Stomach smooth muscle (tissue), 2 donors: ENCODE measurements around the gene C10orf90.

Experiments
- H3K27ac ChIP-seq: one replicate; pipeline ENCODE4 v1.7.0; 2013; ENCODE audit warnings: mild to moderate bottlenecking, low read length, inconsistent platforms
- H3K27me3 ChIP-seq, 2 donors: one replicate each; pipeline ENCODE4 v1.7.0; 2013; ENCODE audit warnings: low read length in 2 of 2; ENCODE audit not compliant: insufficient read depth in 2 of 2, control insufficient read depth in 1 of 2
- H3K36me3 ChIP-seq, 2 donors: one replicate each; pipeline ENCODE4 v1.7.0; 2013; ENCODE audit warnings: low read length in 2 of 2; ENCODE audit not compliant: control insufficient read depth in 2 of 2, insufficient read depth in 2 of 2
- H3K4me1 ChIP-seq: one replicate; pipeline ENCODE4 v1.7.0; 2013; ENCODE audit warnings: low read length; ENCODE audit not compliant: control insufficient read depth, insufficient read depth
- H3K4me3 ChIP-seq, 2 donors: one replicate each; pipeline ENCODE4 v1.7.0; 2013; ENCODE audit warnings: low read length in 2 of 2
- H3K9ac ChIP-seq, 2 donors: one replicate each; pipeline ENCODE4 v1.7.0; 2013; ENCODE audit warnings: low read length in 2 of 2, mild to moderate bottlenecking in 1 of 2
- H3K9me3 ChIP-seq, 2 donors: one replicate each; pipeline ENCODE4 v1.7.0; 2013; ENCODE audit warnings: low read length in 2 of 2; ENCODE audit not compliant: control insufficient read depth in 2 of 2
- donor health status: healthy.
- donor health status: Pancreatic carcinoma.

Gene C10orf90

DNA sequence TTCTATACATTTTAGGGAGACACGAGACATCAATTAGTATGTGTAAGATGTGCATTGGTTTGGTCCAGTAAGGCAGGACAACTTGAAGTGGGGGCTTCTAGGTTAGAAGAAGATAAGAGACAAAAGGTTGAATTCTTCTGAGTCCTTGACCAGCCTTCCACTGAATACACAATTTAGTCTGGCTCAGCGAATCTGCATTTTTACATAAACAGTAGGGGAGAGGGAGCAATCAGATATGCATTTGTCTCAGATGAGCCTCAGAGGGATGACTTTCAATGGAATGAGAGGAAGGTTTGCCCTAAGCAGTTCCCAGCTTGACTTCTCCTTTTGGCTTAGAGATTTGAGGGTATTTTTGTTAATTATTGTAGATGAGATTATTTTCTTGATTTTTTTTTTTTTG is 20.0 kb upstream of the C10orf90 start:
- no peak overlapping the region for H3K4me3 ChIP-seq
- H3K27ac ChIP-seq = no peak overlapping the region
- no peak overlapping the region for H3K9ac ChIP-seq
- H3K4me1 ChIP-seq = no peaks in the 10 kb centered on the region
- peaks cover 0 to 2% of the 10 kb centered on the region in 2 donors for H3K9me3 ChIP-seq
- peaks cover 0 to 3% of the 10 kb centered on the region in 2 donors for H3K27me3 ChIP-seq
- no peaks in the 10 kb centered on the region for H3K36me3 ChIP-seq

DNA sequence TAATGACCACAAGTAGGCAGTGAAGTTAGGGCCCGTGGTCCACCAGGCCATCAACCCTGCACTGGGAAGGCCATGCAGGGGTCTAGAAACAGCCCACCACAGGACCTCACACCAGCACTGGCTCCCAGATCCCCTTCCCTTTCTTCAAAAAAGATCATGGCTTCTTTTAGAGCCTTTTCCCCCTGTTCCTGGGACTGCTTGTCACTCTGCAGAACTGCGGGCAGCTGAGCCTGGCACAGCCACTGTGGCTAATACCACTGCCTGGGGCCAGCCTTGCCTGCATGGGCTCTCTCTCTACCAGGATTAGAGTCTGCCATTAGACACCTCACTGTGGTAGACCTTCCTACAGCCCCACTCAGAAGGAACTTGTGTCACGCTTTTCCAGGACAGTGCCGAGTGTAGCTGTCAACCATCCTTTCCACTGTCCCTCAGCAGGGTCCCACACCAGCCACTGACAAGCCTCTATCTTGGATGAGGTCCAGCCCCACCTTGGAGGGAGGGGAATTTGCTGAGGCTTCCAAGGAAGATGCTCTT is 19.0 kb upstream of the C10orf90 start:
- Histone ChIP-seq H3K9ac (no peak overlapping the region), H3K4me3 (no peak overlapping the region), H3K4me1 (no peaks in the 10 kb centered on the region), H3K27me3 (peaks cover 0 to 3% of the 10 kb centered on the region in 2 donors), H3K9me3 (peaks cover 0 to 2% of the 10 kb centered on the region in 2 donors), H3K36me3 (no peaks in the 10 kb centered on the region), H3K27ac (no peak overlapping the region)

GRCh38 chr10:126687121-126687606 is 16.7 kb upstream of the C10orf90 start:
- H3K4me1 ChIP-seq = no peaks in the 10 kb centered on the region
- no peak overlapping the region for H3K9ac ChIP-seq
- peaks cover 0 to 3% of the 10 kb centered on the region in 2 donors for H3K27me3 ChIP-seq
- H3K36me3 ChIP-seq = no peaks in the 10 kb centered on the region
- H3K4me3 ChIP-seq = no peak overlapping the region
- H3K27ac ChIP-seq = no peak overlapping the region
- H3K9me3 ChIP-seq = peaks cover 0 to 2% of the 10 kb centered on the region in 2 donors

- Histone ChIP-seq H3K27me3 (peaks cover 0 to 3% of the 10 kb centered on the region in 2 donors), H3K9ac (no peak overlapping the region), H3K27ac (no peak overlapping the region), H3K36me3 (no peaks in the 10 kb centered on the region), H3K9me3 (peaks cover 0 to 2% of the 10 kb centered on the region in 2 donors), H3K4me3 (no peak overlapping the region), H3K4me1 (no peaks in the 10 kb centered on the region)
Observed at GRCh38 chr10:126686719-126687118, 16.2 kb upstream of the C10orf90 start.

GRCh38 chr10:126686268-126686667 is 15.8 kb upstream of the C10orf90 start:
- Histone ChIP-seq H3K4me3 (no peak overlapping the region), H3K9ac (no peak overlapping the region), H3K27me3 (peaks cover 0 to 3% of the 10 kb centered on the region in 2 donors), H3K4me1 (no peaks in the 10 kb centered on the region), H3K9me3 (no peaks in the 10 kb centered on the region), H3K27ac (no peak overlapping the region), H3K36me3 (no peaks in the 10 kb centered on the region)

DNA sequence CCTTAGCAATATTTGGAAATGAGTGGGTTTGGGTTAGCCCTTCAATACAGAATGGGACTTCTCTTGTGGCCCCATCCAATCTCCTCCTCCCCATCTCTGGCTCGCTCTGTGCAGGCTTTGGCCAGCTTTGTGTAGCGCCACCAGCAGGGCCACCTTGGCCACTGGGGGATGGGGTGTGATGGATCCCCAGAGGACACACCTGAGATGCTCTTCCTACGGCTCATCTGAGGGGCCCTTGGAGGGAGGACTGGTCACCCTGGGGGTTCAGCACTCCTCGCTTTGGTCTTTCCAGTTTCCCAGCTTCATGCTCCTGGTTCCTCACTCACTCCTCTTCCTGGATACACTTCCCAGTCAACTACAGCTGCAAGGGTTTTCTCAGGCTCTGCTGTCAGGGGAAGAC is 15.3 kb upstream of the C10orf90 start:
- H3K9me3 ChIP-seq = no peaks in the 10 kb centered on the region
- no peaks in the 10 kb centered on the region for H3K36me3 ChIP-seq
- peaks cover 0 to 3% of the 10 kb centered on the region in 2 donors for H3K27me3 ChIP-seq

GRCh38 chr10:126684171-126684745 is 13.8 kb upstream of the C10orf90 start:
- Histone ChIP-seq H3K9ac (no peak overlapping the region), H3K4me3 (no peak overlapping the region), H3K27me3 (peaks cover 0 to 3% of the 10 kb centered on the region in 2 donors), H3K9me3 (no peaks in the 10 kb centered on the region), H3K4me1 (no peaks in the 10 kb centered on the region), H3K36me3 (no peaks in the 10 kb centered on the region), H3K27ac (no peak overlapping the region)

More for the DNA sequence above, 15.3 kb upstream of the C10orf90 start:
- H3K9ac ChIP-seq = no peak overlapping the region
- no peaks in the 10 kb centered on the region for H3K4me1 ChIP-seq
- no peak overlapping the region for H3K27ac ChIP-seq
- H3K4me3 ChIP-seq = no peak overlapping the region

DNA sequence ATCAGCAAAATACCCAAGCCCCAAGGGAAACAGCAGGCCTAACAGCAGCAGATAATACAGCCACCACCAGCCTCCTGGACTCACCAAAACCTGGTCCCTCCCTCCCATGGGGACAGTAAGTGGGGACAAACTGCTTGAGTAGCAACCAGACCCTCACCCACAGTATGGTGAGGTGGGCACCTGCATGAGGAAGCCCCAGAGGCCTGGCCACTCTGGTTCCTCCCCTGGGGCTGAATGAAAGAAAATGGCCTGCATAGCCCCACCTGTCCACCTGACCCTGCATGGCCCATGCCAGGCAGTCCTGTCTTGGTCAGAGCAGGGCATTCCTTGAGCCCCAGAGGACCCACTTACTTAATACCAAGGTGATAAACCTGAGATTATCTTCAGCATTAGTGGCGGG is 13.0 kb upstream of the C10orf90 start:
- Histone ChIP-seq H3K4me3 (no peak overlapping the region), H3K9ac (no peak overlapping the region), H3K27ac (no peak overlapping the region), H3K4me1 (no peaks in the 10 kb centered on the region), H3K36me3 (no peaks in the 10 kb centered on the region), H3K27me3 (peaks cover 0 to 3% of the 10 kb centered on the region in 2 donors), H3K9me3 (no peaks in the 10 kb centered on the region)

DNA sequence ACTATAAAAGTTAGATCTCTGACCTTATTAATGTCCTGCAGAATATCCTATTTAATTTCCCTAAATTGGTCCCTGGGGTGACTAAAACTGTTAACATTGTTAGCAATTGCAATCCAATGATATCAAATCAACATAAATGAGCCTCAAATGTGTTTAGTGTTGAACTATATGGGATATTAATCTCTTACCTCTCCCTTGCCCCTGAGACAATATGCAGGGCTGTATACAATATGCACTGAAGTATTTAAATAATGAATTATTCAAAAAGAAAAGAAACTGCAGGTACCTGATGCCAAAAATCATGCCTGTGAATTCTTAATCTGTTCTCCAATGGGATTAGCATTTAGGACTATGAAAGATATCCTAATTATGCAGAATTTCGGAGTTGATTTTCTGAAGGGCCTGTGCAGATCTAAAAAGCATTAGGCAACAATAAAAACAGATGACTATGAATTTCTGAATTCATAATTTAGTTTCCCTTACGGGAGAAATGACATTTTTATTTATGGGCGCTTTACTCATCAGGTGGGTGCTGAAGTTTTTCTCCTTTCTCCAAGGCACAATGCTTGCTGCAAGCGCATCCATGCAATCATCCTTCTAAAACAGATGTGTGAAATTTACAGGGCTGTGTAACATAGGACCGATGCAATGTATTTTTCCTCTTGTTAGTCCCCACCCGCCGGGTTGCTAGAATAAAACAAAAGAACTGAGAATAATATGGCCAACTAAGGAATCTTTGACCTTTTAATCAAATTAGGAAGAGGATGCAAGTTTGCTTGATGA is 5.4 kb upstream of the C10orf90 start:
- Histone ChIP-seq H3K9me3 (peaks cover 0 to 7% of the 10 kb centered on the region in 2 donors), H3K9ac (no peak overlapping the region), H3K4me3 (no peak overlapping the region), H3K27ac (no peak overlapping the region), H3K36me3 (no peaks in the 10 kb centered on the region), H3K4me1 (no peaks in the 10 kb centered on the region), H3K27me3 (peaks cover 0 to 3% of the 10 kb centered on the region in 2 donors)

GRCh38 chr10:126674741-126675515 is 4.4 kb upstream of the C10orf90 start:
- no peak overlapping the region for H3K4me3 ChIP-seq
- peaks cover 0 to 3% of the 10 kb centered on the region in 2 donors for H3K27me3 ChIP-seq
- no peaks in the 10 kb centered on the region for H3K36me3 ChIP-seq
- H3K9ac ChIP-seq = no peak overlapping the region
- no peak overlapping the region for H3K27ac ChIP-seq
- peaks cover 0 to 7% of the 10 kb centered on the region in 2 donors for H3K9me3 ChIP-seq
- H3K4me1 ChIP-seq = no peaks in the 10 kb centered on the region
